Activated CD4-positive, alpha-beta T cell treated with anti-CD3 and anti-CD28 coated beads for 36 hours (primary cell): Measurements from ENCODE around the gene USP9X. TPM values are rescaled to one million over a fixed set of nuclear protein-coding genes. Genes with fewer than 3 reads are reported as not detected.
"Not testable (repeated sequence)": the region's sequence is repeated elsewhere in the genome, so short reads cannot be mapped to it uniquely, and the experiment has no call there.

Experiments
- ATAC-seq: fragments of 200-7000 bp; cut with Tn5 transposase; one replicate; pipeline ENCODE4 v1.10.0; 2021; ENCODE audit warnings: mild to moderate bottlenecking, moderate library complexity
- CTCF ChIA-PET: fragments of 350-600 bp; sonication (Branson Sonifier 250); formaldehyde crosslinking; loops from one replicate; lab custom pipeline; 2021; ENCODE audit warnings: antibody characterized with exemption; lab: Charles Lee
- POLR2A ChIA-PET: fragments of 350-600 bp; sonication (Branson Sonifier 250); formaldehyde crosslinking; loops from one replicate; lab custom pipeline; 2021; ENCODE audit warnings: antibody characterized with exemption, inconsistent platforms; lab: Charles Lee
- DNase-seq: peaks from one replicate; pipeline ENCODE4 v3.0.0-alpha.2; 2020
- H3K27ac Mint-ChIP-seq: one replicate; pipeline ENCODE4 v1.8.0; 2021; ENCODE audit warnings: mixed read lengths
- H3K27me3 Mint-ChIP-seq: one replicate; pipeline ENCODE4 v1.8.0; 2021; ENCODE audit warnings: mixed read lengths
- H3K36me3 Mint-ChIP-seq: one replicate; pipeline ENCODE4 v1.8.0; 2021; ENCODE audit warnings: low read depth, mixed read lengths
- H3K4me1 Mint-ChIP-seq: one replicate; pipeline ENCODE4 v1.8.0; 2021; ENCODE audit warnings: mixed read lengths
- H3K4me3 Mint-ChIP-seq: one replicate; pipeline ENCODE4 v1.8.0; 2021; ENCODE audit warnings: mild to moderate bottlenecking, moderate library complexity, mixed read lengths
- H3K9me3 Mint-ChIP-seq: one replicate; pipeline ENCODE4 v1.8.0; 2021; ENCODE audit warnings: low read depth, mixed read lengths
- intact Hi-C, 2 experiments: fragments of 100-400 bp; cut with DNase I in 1 of 2; cut with micrococcal nuclease in 1 of 2; formaldehyde crosslinking; loops; one replicate each; pipeline versions ENCODE4 v1.14.2 to v1.15.1; 2022 to 2024; cut with DNase I, micrococcal nuclease
- total RNA-seq, 2 experiments: library from RNA; stranded (reverse); gene quantifications; one replicate each; pipeline ENCODE4 v1.2.3, GENCODE V29; 2021

Gene USP9X
- total RNA-seq, 2 experiments from 2014 or later, result 53.9 to 60.6 TPM

GRCh38 chrX:41189156-41189555 is 103.9 kb downstream of the USP9X start:
- H3K9me3 Mint-ChIP-seq, result no peaks in the 10 kb centered on the region
- ChIA-PET CTCF (no interaction called here), POLR2A (no interaction called here)
- no peaks in the 10 kb centered on the region for H3K27me3 Mint-ChIP-seq
- intact Hi-C loops, result loop anchor here in 1 of 2 experiments (10.0 kb wide), 1 partner anchor 46 kb away; no protein-coding TSS in a partner anchor
- DNase-seq (no peak), ATAC-seq (no peak)
- H3K4me3 Mint-ChIP-seq, result no peak overlapping the region
- H3K4me1 Mint-ChIP-seq, result peaks cover 12% of the 10 kb centered on the region
- H3K36me3 Mint-ChIP-seq, result peaks cover 25% of the 10 kb centered on the region
- H3K27ac Mint-ChIP-seq, result no peak overlapping the region

- Mint-ChIP-seq H3K36me3 (peaks cover 22% of the 10 kb centered on the region), H3K27ac (peak overlapping the region; percentile 75), H3K4me1 (no peaks in the 10 kb centered on the region), H3K9me3 (no peaks in the 10 kb centered on the region), H3K4me3 (no peak overlapping the region), H3K27me3 (no peaks in the 10 kb centered on the region)
- DNase-seq, result no peak
- ATAC-seq, result no peak
- intact Hi-C loops, result no loop called here
- ChIA-PET POLR2A (no interaction called here), CTCF (no interaction called here)
Measured at GRCh38 chrX:41192880-41193279, 107.6 kb downstream of the USP9X start.

GRCh38 chrX:41198410-41198809 is 113.2 kb downstream of the USP9X start:
- H3K27me3 Mint-ChIP-seq, result no peaks in the 10 kb centered on the region
- peaks cover 35% of the 10 kb centered on the region for H3K36me3 Mint-ChIP-seq
- CTCF ChIA-PET, result no interaction called here
- H3K9me3 Mint-ChIP-seq, result no peaks in the 10 kb centered on the region
- H3K27ac Mint-ChIP-seq, result no peak overlapping the region
- intact Hi-C loops, result no loop called here
- DNase-seq (no peak), ATAC-seq (no peak)
- POLR2A ChIA-PET, result no interaction called here
- no peaks in the 10 kb centered on the region for H3K4me1 Mint-ChIP-seq
- no peak overlapping the region for H3K4me3 Mint-ChIP-seq

- Mint-ChIP-seq H3K27me3 (no peaks in the 10 kb centered on the region), H3K27ac (no peak overlapping the region), H3K36me3 (peaks cover 51% of the 10 kb centered on the region), H3K9me3 (no peaks in the 10 kb centered on the region), H3K4me3 (no peak overlapping the region), H3K4me1 (no peaks in the 10 kb centered on the region)
- CTCF ChIA-PET, result interaction anchor here (1.0 kb wide), 1 partner anchor 16 kb away, joined by 5 read pairs; no protein-coding TSS in a partner anchor
- intact Hi-C loops, result no loop called here
- ATAC-seq (no peak), DNase-seq (no peak)
- POLR2A ChIA-PET, result no interaction called here
Measured at GRCh38 chrX:41200785-41201184, 115.5 kb downstream of the USP9X start.

- ChIA-PET CTCF (no interaction called here), POLR2A (no interaction called here)
- Mint-ChIP-seq H3K4me3 (no peak overlapping the region), H3K9me3 (peaks cover 10% of the 10 kb centered on the region), H3K27me3 (no peaks in the 10 kb centered on the region), H3K4me1 (no peaks in the 10 kb centered on the region), H3K27ac (no peak overlapping the region), H3K36me3 (peaks cover 62% of the 10 kb centered on the region)
- no peak for ATAC-seq
- no peak for DNase-seq
- intact Hi-C loops, result no loop called here
Measured at GRCh38 chrX:41209853-41210252, 124.6 kb downstream of the USP9X start.

- ATAC-seq (no peak), DNase-seq (no peak)
- no peaks in the 10 kb centered on the region for H3K27me3 Mint-ChIP-seq
- peaks cover 31% of the 10 kb centered on the region for H3K36me3 Mint-ChIP-seq
- CTCF ChIA-PET, result interaction anchor here (0.6 to 0.9 kb wide), 2 partner anchors 14 to 17 kb away, joined by 3 to 4 read pairs; no protein-coding TSS in a partner anchor
- H3K4me1 Mint-ChIP-seq, result no peaks in the 10 kb centered on the region
- no peaks in the 10 kb centered on the region for H3K9me3 Mint-ChIP-seq
- POLR2A ChIA-PET, result no interaction called here
- no peak overlapping the region for H3K27ac Mint-ChIP-seq
- H3K4me3 Mint-ChIP-seq, result no peak overlapping the region
- intact Hi-C loops, result no loop called here
Measured at GRCh38 chrX:41224605-41225004, 139.4 kb downstream of the USP9X start.

- POLR2A ChIA-PET, result no interaction called here
- H3K36me3 Mint-ChIP-seq, result peaks cover 7% of the 10 kb centered on the region
- peaks cover 5% of the 10 kb centered on the region for H3K4me1 Mint-ChIP-seq
- intact Hi-C loops, result loop anchor here in 1 of 2 experiments (10.0 kb wide), 1 partner anchor 49 kb away; no protein-coding TSS in a partner anchor
- H3K27me3 Mint-ChIP-seq, result no peaks in the 10 kb centered on the region
- H3K27ac Mint-ChIP-seq, result no peak overlapping the region
- H3K9me3 Mint-ChIP-seq, result no peaks in the 10 kb centered on the region
- CTCF ChIA-PET, result interaction anchor here (1.4 kb wide), 1 partner anchor 54 kb away, joined by 9 read pairs; no protein-coding TSS in a partner anchor
- ATAC-seq (no peak), DNase-seq (no peak)
- H3K4me3 Mint-ChIP-seq, result no peak overlapping the region
Measured at GRCh38 chrX:41233988-41234387, 148.7 kb downstream of the USP9X start.

GRCh38 chrX:41234471-41234870 is 149.2 kb downstream of the USP9X start:
- H3K27me3 Mint-ChIP-seq, H3K9me3 Mint-ChIP-seq, CTCF ChIA-PET, DNase-seq, H3K36me3 Mint-ChIP-seq, POLR2A ChIA-PET, ATAC-seq, H3K27ac Mint-ChIP-seq, H3K4me3 Mint-ChIP-seq, H3K4me1 Mint-ChIP-seq: not testable (repeated sequence)
- intact Hi-C loops, result loop anchor here in 1 of 2 experiments (10.0 kb wide), 1 partner anchor 50 kb away; no protein-coding TSS in a partner anchor

- Mint-ChIP-seq H3K9me3 (no peaks in the 10 kb centered on the region), H3K27me3 (no peaks in the 10 kb centered on the region), H3K4me1 (peaks cover 5% of the 10 kb centered on the region), H3K27ac (no peak overlapping the region), H3K36me3 (peaks cover 5% of the 10 kb centered on the region), H3K4me3 (no peak overlapping the region)
- DNase-seq (no peak), ATAC-seq (no peak)
- intact Hi-C loops, result loop anchor here in 1 of 2 experiments (10.0 kb wide), 1 partner anchor 50 kb away; no protein-coding TSS in a partner anchor
- ChIA-PET CTCF (no interaction called here), POLR2A (no interaction called here)
Measured at GRCh38 chrX:41234962-41235361, 149.7 kb downstream of the USP9X start.

- H3K27ac Mint-ChIP-seq, result no peak overlapping the region
- no peaks in the 10 kb centered on the region for H3K27me3 Mint-ChIP-seq
- H3K9me3 Mint-ChIP-seq, result no peaks in the 10 kb centered on the region
- intact Hi-C loops, result loop anchor here in 1 of 2 experiments (10.0 kb wide), 1 partner anchor 52 kb away; no protein-coding TSS in a partner anchor
- H3K4me1 Mint-ChIP-seq, result peaks cover 5% of the 10 kb centered on the region
- no peak overlapping the region for H3K4me3 Mint-ChIP-seq
- CTCF ChIA-PET, result interaction anchor here (1.2 to 1.9 kb wide), 2 partner anchors 16 to 31 kb away, joined by 3 to 4 read pairs; no protein-coding TSS in a partner anchor
- DNase-seq (no peak), ATAC-seq (peak; percentile 47)
- POLR2A ChIA-PET, result no interaction called here
- H3K36me3 Mint-ChIP-seq, result peaks cover 5% of the 10 kb centered on the region
Measured at GRCh38 chrX:41236629-41237028, 151.4 kb downstream of the USP9X start.

- no peak for ATAC-seq
- ChIA-PET CTCF (interaction anchor here (0.5 to 2.1 kb wide), 2 partner anchors 60 to 803 kb away, joined by 3 to 9 read pairs; no protein-coding TSS in a partner anchor), POLR2A (interaction anchor here (0.7 kb wide), 1 partner anchor 513 kb away, joined by 3 read pairs; no protein-coding TSS in a partner anchor)
- H3K27me3 Mint-ChIP-seq, result no peaks in the 10 kb centered on the region
- H3K36me3 Mint-ChIP-seq, result no peaks in the 10 kb centered on the region
- H3K9me3 Mint-ChIP-seq, result no peaks in the 10 kb centered on the region
- no peak overlapping the region for H3K4me3 Mint-ChIP-seq
- DNase-seq, result no peak
- no peak overlapping the region for H3K27ac Mint-ChIP-seq
- H3K4me1 Mint-ChIP-seq, result peaks cover 5% of the 10 kb centered on the region
- intact Hi-C loops, result no loop called here
Measured at GRCh38 chrX:41240509-41240908, 155.3 kb downstream of the USP9X start.

- no peaks in the 10 kb centered on the region for H3K9me3 Mint-ChIP-seq
- no peak overlapping the region for H3K4me3 Mint-ChIP-seq
- H3K4me1 Mint-ChIP-seq, result peaks cover 5% of the 10 kb centered on the region
- ATAC-seq (no peak), DNase-seq (no peak)
- intact Hi-C loops, result no loop called here
- no peaks in the 10 kb centered on the region for H3K27me3 Mint-ChIP-seq
- H3K27ac Mint-ChIP-seq, result no peak overlapping the region
- no peaks in the 10 kb centered on the region for H3K36me3 Mint-ChIP-seq
- POLR2A ChIA-PET, result no interaction called here
- CTCF ChIA-PET, result interaction anchor here (1.0 to 2.1 kb wide), 2 partner anchors 13 to 61 kb away, joined by 4 to 9 read pairs; no protein-coding TSS in a partner anchor
Measured at GRCh38 chrX:41241962-41242361, 156.7 kb downstream of the USP9X start.
